Lung microvascular endothelial cell (primary cell): ENCODE measurements around the gene VOPP1. TPM values are rescaled to one million over a fixed set of nuclear protein-coding genes. Genes with fewer than 3 reads are reported as not detected.

ENCODE experiments used
- DNase-seq, 2 donors: peaks; one replicate each; pipeline versions ENCODE4 v3.0.0 to v3.0.0-alpha.2; 2010; ENCODE audit warnings: low read depth in 2 of 2
- total RNA-seq: library from RNA; depleted of rRNA; stranded (reverse); fragments of >200 nt; gene quantifications from 2 replicates; pipeline ENCODE4 v1.2.1, GENCODE V29; 2014

Gene VOPP1
- total RNA-seq, 1 donor from 2014 or later = 101 TPM

DNA sequence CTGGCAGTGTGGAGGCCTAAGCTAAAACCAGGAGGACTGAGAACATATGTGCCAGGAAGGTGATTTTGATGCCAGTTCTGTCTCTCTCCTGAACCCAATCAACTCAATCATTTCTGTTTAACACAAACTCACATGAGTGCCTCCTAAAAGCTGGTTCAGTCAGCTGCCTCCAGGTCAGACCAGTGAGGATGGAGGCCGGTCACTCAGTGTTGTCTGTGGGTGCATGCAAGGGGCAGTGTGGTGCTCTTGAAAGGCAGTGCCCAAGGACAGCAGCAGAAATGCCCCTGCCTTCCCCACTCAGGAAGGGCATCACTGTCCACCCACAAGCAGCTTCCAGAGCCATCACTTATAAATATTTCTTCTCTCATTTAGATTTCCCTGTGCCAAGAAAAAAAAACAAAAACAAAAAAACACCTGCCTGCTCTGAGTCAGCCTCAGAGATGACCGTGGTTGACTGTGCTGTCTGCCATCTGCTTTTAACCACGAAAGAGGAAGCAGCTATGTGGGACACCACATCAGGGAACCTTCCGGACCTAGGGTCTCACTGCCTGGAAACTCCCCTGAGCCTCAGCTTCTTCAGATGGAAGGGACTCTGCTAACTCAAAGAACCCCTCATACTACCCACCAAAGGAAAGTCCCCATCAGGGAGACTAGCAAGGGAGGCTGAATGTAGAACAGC lies 39.1 kb downstream of the VOPP1 start:
- peak; percentile 39 to 79 for DNase-seq

- peak in 1 of 2 donors; percentile 80 for DNase-seq
Measured at GRCh38 chr7:55532150-55532917, 40.0 kb downstream of the VOPP1 start.

DNA sequence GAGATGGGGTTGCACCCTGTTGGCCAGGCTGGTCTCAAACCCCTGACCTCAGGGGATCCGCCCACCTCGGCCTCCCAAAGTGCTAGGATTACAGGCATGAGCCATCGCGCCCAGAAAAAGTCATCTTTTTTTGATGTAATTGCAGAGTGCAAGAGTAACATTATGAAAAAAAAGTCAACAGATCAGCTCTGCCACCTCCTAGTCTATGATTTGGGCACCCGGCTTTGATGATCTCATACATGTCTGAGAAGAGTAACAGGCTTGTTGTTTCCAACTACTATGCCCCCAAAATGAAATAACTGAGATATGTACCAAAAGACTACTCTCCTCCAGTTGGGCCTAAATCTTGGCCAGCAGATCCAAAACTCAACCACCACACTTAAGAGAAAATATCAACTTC lies 40.8 kb downstream of the VOPP1 start:
- no peak for DNase-seq

DNA sequence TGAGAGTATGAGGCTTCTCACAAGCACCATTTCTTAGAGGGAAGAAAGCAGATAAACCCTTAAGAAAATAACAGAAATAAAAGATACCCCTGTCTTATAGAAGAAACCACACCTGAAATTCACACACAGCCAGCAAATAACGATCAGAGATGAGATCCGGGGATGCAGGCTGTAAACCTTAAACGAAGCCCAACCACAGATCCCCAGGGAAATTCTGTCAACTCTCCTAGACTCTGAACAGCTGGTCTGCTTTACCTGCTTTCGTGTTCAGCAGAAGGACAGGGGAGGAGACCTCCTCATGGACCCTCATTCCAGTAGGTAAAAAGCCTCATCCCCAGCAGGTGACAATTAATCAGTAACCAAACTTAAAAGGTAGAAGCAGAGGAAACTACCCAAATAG lies 45.0 kb downstream of the VOPP1 start:
- no peak for DNase-seq

DNA sequence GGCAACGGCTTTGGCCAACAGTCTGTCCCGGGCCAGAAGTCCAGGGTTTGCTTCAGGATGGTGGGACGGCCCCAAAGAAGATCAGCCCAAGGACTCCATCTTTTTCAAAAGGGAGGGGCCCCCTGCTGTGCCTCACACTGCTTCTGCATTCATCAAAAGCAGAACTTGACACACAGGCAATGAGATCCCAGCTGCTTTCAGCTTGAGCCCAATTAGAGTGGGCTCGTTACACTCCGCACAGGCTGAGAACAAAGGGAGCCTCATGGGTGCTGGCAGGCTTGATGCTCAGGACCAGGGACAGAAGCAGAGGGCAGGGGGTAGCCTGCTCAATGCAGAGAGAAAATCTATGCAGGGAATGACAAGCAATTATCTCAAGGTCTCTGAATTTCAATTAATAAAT lies 45.5 kb downstream of the VOPP1 start:
- DNase-seq = no peak

DNA sequence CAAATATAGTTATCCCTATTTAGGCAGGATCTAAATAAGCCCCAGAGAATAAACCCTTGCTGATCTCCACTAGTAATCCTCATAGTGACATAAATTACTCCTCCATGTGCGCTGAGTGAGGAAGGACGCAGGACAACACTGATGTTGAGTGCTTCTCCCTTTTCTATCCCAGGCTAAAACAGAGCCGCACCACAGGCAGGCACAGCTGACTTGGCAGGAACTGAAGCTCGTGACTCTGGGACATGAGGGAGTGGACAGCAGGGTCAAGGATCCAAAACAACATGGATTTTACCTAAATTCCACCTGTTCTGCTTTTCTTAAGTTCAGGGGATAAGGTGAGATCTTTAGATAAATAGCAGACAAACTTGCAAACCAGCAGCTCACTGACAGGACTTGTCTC lies 46.0 kb downstream of the VOPP1 start:
- DNase-seq = no peak

GRCh38 chr7:55524558-55525310 lies 47.6 kb downstream of the VOPP1 start:
- DNase-seq = no peak

DNA sequence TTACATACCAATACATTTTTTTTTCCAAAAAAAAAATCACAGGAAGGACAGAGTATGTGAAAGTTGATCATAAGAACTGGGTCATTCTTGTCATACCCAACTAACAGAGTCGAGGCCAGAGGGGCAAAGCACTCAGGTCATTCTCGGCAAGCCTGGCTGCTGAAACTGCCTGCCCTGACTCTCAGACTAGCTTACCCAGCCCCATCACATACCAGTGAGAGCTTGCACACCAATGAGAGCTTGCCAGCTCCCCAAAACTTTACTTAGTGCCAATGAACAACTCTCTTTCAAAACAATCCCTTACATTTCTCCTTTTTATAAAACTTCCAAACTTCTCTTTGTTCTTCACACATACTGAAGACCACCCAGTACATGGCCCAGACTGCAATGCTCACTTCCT lies 48.9 kb downstream of the VOPP1 start:
- no peak for DNase-seq

GRCh38 chr7:55521917-55522902 lies 50.1 kb downstream of the VOPP1 start:
- DNase-seq = no peak

DNA sequence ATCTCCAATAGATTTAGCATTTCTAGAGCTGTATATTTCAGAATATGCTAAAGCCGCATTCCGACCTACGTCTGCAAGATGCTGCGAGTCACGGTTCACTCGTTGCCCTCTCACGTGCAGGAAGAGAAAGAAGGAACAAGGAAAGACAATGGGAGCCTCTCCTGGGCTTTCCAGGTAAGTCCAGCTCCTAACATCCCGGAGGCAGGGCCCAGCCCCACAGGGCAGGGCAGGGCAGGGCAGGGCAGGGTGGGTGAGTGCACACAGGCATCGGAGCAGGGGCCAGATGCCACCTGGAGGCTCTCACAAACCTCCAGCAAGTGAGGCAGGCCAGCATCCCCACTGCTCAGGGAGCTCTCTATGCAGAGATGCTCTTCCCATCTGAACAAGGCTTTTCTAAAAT lies 50.8 kb downstream of the VOPP1 start:
- DNase-seq = no peak

DNA sequence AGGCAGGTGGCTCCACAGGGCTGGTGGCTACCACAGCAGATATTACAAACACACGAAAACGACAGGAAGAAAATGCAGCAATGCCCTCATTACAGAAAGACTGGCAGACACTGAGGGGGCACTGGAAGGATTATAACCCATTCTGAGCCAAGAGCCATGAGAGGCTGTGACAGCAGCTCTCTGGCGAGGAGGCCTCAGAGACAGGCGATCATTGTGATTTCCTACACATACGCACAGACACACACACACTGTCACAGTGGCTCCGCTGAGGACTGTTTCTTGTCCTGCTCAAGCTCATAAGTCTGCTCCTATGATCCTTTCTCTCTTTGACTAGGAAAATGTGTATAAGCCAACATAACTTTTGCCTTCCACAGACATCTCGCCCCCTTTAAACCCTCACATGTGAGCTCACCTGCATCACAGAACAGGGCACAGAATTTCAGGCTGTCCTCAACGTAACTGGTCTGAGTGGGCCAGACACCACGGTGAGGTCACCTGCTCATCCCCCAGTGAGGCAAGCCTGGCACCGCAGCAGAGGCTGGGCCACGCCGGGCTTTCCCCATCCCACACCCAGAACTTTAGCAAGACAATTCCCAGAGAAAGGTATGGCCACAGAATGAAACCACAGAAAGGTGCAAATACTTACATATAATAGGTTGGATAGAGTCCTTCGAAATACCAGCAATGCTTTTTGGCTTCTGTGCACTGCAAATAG lies 51.7 kb downstream of the VOPP1 start:
- no peak for DNase-seq

GRCh38 chr7:55518836-55519235 lies 53.5 kb downstream of the VOPP1 start:
- DNase-seq = no peak

GRCh38 chr7:55517936-55518689 lies 54.2 kb downstream of the VOPP1 start:
- DNase-seq = no peak

DNA sequence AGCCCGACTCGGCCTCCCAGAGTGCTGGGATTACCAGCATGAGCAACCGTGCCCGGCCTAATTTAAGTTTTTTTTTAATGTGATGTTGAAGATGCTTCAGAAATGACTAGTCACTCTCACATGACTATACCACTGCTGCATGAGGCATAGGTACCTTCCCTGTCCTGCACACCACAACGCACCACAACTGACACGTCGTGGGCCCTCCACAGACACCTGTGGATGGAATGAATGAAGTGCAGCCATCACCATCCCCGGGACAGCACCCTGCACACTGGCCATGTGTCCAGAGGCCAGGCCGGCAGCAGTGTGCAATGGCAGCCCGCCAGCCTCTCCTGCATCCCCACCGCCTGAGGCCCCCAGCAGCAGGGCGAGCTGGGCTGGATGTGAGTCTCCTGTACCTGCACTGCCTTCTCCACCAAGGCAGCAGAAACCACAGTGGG lies 55.1 kb downstream of the VOPP1 start:
- DNase-seq = no peak

- DNase-seq = no peak
Measured at GRCh38 chr7:55516409-55516808, 55.9 kb downstream of the VOPP1 start.

DNA sequence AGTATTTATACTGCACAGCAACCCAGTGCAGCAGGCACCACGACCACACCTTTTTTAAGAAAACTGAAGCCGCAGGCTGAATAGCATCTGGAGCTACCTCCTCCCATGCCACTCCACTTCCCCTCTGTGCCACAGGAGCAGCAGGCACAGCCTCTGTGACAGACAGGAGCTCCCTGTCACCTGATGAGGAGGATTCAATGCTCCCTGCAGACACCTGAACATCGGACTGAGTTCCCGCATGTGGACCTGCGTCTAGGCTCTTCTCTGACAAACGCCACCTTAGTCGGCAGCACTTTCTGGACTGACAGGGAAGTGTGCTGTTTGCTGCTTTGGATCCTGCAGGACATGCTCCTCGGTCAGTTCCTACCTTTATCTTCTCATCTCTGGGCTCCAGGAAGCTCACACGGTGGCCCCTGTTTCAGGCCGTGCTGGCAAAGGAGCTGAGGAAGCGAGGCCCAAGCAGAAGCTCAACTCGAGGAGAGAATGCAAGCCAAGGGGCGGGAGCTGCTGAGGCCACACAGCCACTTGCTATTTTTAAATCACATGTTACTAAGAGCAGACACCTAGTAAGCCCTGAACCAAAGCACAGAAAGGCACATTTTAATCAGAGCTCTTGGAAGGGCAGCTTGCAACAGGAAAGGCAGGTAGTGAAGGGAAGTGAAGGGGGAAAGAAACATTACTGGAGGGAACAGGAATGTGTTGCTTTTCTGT lies 56.6 kb downstream of the VOPP1 start:
- DNase-seq = no peak

- no peak for DNase-seq
Measured at GRCh38 chr7:55514546-55515265, 57.6 kb downstream of the VOPP1 start.

GRCh38 chr7:55513868-55514267 lies 58.4 kb downstream of the VOPP1 start:
- DNase-seq = no peak
